Central memory CD8-positive, alpha-beta T cell (primary cell): ENCODE measurements around the gene RNU6-8.

ENCODE experiments used
- ATAC-seq: fragments of 150-1000 bp; cut with Tn5 transposase; replicated peaks from 2 replicates; pipeline ENCODE4 v1.10.0; 2022; ENCODE audit warnings: mild to moderate bottlenecking, moderate FRiP score, moderate number of reproducible peaks; ENCODE audit not compliant: poor library complexity, severe bottlenecking; ENCODE audit errors: extremely low read depth
- DNase-seq, 2 donors: peaks; one replicate each; pipeline ENCODE4 v3.0.0; 2021; ENCODE audit warnings: low spot score in 2 of 2
- H3K27ac Mint-ChIP-seq: one replicate; pipeline ENCODE4 v1.8.0; 2022; ENCODE audit warnings: low read depth, mild to moderate bottlenecking, moderate library complexity, mixed read lengths
- H3K27me3 Mint-ChIP-seq: one replicate; pipeline ENCODE4 v1.8.0; 2022; ENCODE audit warnings: mixed read lengths
- H3K36me3 Mint-ChIP-seq: one replicate; pipeline ENCODE4 v1.8.0; 2022; ENCODE audit warnings: mild to moderate bottlenecking, moderate library complexity, mixed read lengths; ENCODE audit not compliant: insufficient read depth
- H3K4me1 Mint-ChIP-seq: one replicate; pipeline ENCODE4 v1.8.0; 2022; ENCODE audit warnings: mixed read lengths
- H3K4me3 Mint-ChIP-seq: one replicate; pipeline ENCODE4 v1.8.0; 2022; ENCODE audit warnings: mild to moderate bottlenecking, moderate library complexity, mixed read lengths
- H3K9me3 Mint-ChIP-seq: one replicate; pipeline ENCODE4 v1.8.0; 2022; ENCODE audit warnings: mixed read lengths

The RNU6-8 gene

GRCh38 chr14:32202998-32203882, at the start of gene RNU6-8:
Gene RNU6-8 (minus strand): TSS chr14:32203269.
- Mint-ChIP-seq H3K4me3 (peak within 1 kb of the TSS; percentile 84), H3K36me3 (peaks cover 29% of the 10 kb centered on the region), H3K4me1 (peaks cover 32% of the 10 kb centered on the region), H3K27me3 (peaks cover 6% of the 10 kb centered on the region), H3K27ac (peak within 1 kb of the TSS; percentile 97), H3K9me3 (no peaks in the 10 kb centered on the region)
- DNase-seq = peak; percentile 71 to 83
- peak; percentile 77 for ATAC-seq

- DNase-seq = peak; percentile 17 to 25
- no peaks in the 10 kb centered on the region for H3K27me3 Mint-ChIP-seq
- H3K36me3 Mint-ChIP-seq = no peaks in the 10 kb centered on the region
- no peaks in the 10 kb centered on the region for H3K4me1 Mint-ChIP-seq
- H3K9me3 Mint-ChIP-seq = no peaks in the 10 kb centered on the region
- no peak overlapping the region for H3K4me3 Mint-ChIP-seq
- peak; percentile 78 for ATAC-seq
- no peak overlapping the region for H3K27ac Mint-ChIP-seq
Observed at GRCh38 chr14:32252030-32252670, 49.1 kb upstream of the RNU6-8 start.

GRCh38 chr14:32251530-32251929, 48.5 kb upstream of the RNU6-8 start:
- H3K36me3 Mint-ChIP-seq = no peaks in the 10 kb centered on the region
- DNase-seq = no peak
- no peak for ATAC-seq
- no peaks in the 10 kb centered on the region for H3K9me3 Mint-ChIP-seq
- H3K27me3 Mint-ChIP-seq = no peaks in the 10 kb centered on the region
- no peak overlapping the region for H3K27ac Mint-ChIP-seq
- no peaks in the 10 kb centered on the region for H3K4me1 Mint-ChIP-seq
- H3K4me3 Mint-ChIP-seq = no peak overlapping the region

GRCh38 chr14:32250681-32251080, 47.6 kb upstream of the RNU6-8 start:
- no peaks in the 10 kb centered on the region for H3K4me1 Mint-ChIP-seq
- H3K4me3 Mint-ChIP-seq = no peak overlapping the region
- no peaks in the 10 kb centered on the region for H3K36me3 Mint-ChIP-seq
- no peak overlapping the region for H3K27ac Mint-ChIP-seq
- no peaks in the 10 kb centered on the region for H3K9me3 Mint-ChIP-seq
- no peak for DNase-seq
- no peak for ATAC-seq
- no peaks in the 10 kb centered on the region for H3K27me3 Mint-ChIP-seq

GRCh38 chr14:32249780-32250179, 46.7 kb upstream of the RNU6-8 start:
- no peaks in the 10 kb centered on the region for H3K4me1 Mint-ChIP-seq
- ATAC-seq (no peak), DNase-seq (no peak)
- H3K9me3 Mint-ChIP-seq = no peaks in the 10 kb centered on the region
- H3K36me3 Mint-ChIP-seq = no peaks in the 10 kb centered on the region
- H3K27ac Mint-ChIP-seq = no peak overlapping the region
- H3K27me3 Mint-ChIP-seq = no peaks in the 10 kb centered on the region
- H3K4me3 Mint-ChIP-seq = no peak overlapping the region

- DNase-seq (no peak), ATAC-seq (no peak)
- Mint-ChIP-seq H3K27ac (no peak overlapping the region), H3K27me3 (no peaks in the 10 kb centered on the region), H3K36me3 (no peaks in the 10 kb centered on the region), H3K4me3 (no peak overlapping the region), H3K9me3 (no peaks in the 10 kb centered on the region), H3K4me1 (no peaks in the 10 kb centered on the region)
Observed at GRCh38 chr14:32249371-32249770, 46.3 kb upstream of the RNU6-8 start.

GRCh38 chr14:32246751-32247150, 43.7 kb upstream of the RNU6-8 start:
- Mint-ChIP-seq H3K4me1 (no peaks in the 10 kb centered on the region), H3K9me3 (no peaks in the 10 kb centered on the region), H3K36me3 (no peaks in the 10 kb centered on the region), H3K27ac (no peak overlapping the region), H3K27me3 (peaks cover 16% of the 10 kb centered on the region), H3K4me3 (no peak overlapping the region)
- no peak for DNase-seq
- no peak for ATAC-seq

GRCh38 chr14:32244404-32244803, 41.3 kb upstream of the RNU6-8 start:
- no peak for DNase-seq
- no peak for ATAC-seq
- Mint-ChIP-seq H3K4me1 (no peaks in the 10 kb centered on the region), H3K27ac (no peak overlapping the region), H3K27me3 (peaks cover 32% of the 10 kb centered on the region), H3K4me3 (no peak overlapping the region), H3K9me3 (no peaks in the 10 kb centered on the region), H3K36me3 (no peaks in the 10 kb centered on the region)

- Mint-ChIP-seq H3K27ac (no peak overlapping the region), H3K27me3 (peaks cover 15% of the 10 kb centered on the region), H3K4me3 (no peak overlapping the region), H3K36me3 (no peaks in the 10 kb centered on the region), H3K9me3 (no peaks in the 10 kb centered on the region), H3K4me1 (peaks cover 7% of the 10 kb centered on the region)
- no peak for ATAC-seq
- no peak for DNase-seq
Observed at GRCh38 chr14:32233260-32233659, 30.2 kb upstream of the RNU6-8 start.

GRCh38 chr14:32232481-32232880, 29.4 kb upstream of the RNU6-8 start:
- Mint-ChIP-seq H3K4me1 (peaks cover 7% of the 10 kb centered on the region), H3K9me3 (no peaks in the 10 kb centered on the region), H3K36me3 (no peaks in the 10 kb centered on the region), H3K27ac (no peak overlapping the region), H3K27me3 (peaks cover 10% of the 10 kb centered on the region), H3K4me3 (no peak overlapping the region)
- ATAC-seq = no peak
- no peak for DNase-seq

- Mint-ChIP-seq H3K4me1 (peaks cover 7% of the 10 kb centered on the region), H3K4me3 (no peak overlapping the region), H3K36me3 (no peaks in the 10 kb centered on the region), H3K9me3 (no peaks in the 10 kb centered on the region), H3K27ac (no peak overlapping the region), H3K27me3 (peaks cover 6% of the 10 kb centered on the region)
- ATAC-seq (no peak), DNase-seq (no peak)
Observed at GRCh38 chr14:32230695-32231280, 27.7 kb upstream of the RNU6-8 start.

GRCh38 chr14:32230181-32230580, 27.1 kb upstream of the RNU6-8 start:
- ATAC-seq = no peak
- H3K27ac Mint-ChIP-seq = no peak overlapping the region

GRCh38 chr14:32226056-32226455, 23.0 kb upstream of the RNU6-8 start:
- Mint-ChIP-seq H3K4me3 (no peak overlapping the region), H3K4me1 (no peaks in the 10 kb centered on the region), H3K36me3 (peaks cover 2% of the 10 kb centered on the region), H3K27me3 (peaks cover 32% of the 10 kb centered on the region), H3K27ac (no peak overlapping the region), H3K9me3 (no peaks in the 10 kb centered on the region)
- no peak for ATAC-seq
- DNase-seq = no peak

More at GRCh38 chr14:32230181-32230580, 27.1 kb upstream of the RNU6-8 start:
- DNase-seq = no peak
- no peaks in the 10 kb centered on the region for H3K36me3 Mint-ChIP-seq
- peaks cover 6% of the 10 kb centered on the region for H3K27me3 Mint-ChIP-seq
- H3K9me3 Mint-ChIP-seq = no peaks in the 10 kb centered on the region
- H3K4me3 Mint-ChIP-seq = no peak overlapping the region
- peaks cover 7% of the 10 kb centered on the region for H3K4me1 Mint-ChIP-seq
